ENCODE data around the gene ASCC3. TPM values are rescaled to one million over a fixed set of nuclear protein-coding genes. Genes with fewer than 3 reads are reported as not detected.

The ASCC3 gene
- total RNA-seq, 1 donor from 2014 or later, result 12.7 TPM

DNA sequence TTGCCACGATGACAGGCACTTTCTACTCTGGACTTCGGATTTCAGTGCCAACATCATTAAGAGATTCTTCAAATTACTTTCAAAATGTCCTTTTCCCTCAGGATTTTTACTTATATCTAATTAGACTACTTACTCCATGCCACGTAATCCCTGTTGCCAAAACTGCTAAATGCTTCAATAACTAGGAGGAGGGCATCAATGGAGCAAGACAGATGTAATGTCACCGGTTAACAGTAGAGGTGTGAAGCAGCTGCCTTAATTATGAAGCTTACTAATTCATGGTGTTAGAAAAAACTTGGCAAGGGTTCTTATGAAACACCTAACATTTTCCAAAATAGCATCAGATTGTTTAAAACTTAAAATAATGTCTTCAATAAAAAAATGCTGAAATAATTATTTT lies 305.2 kb downstream of the ASCC3 start:
- TF ChIP-seq, protein P1, sequence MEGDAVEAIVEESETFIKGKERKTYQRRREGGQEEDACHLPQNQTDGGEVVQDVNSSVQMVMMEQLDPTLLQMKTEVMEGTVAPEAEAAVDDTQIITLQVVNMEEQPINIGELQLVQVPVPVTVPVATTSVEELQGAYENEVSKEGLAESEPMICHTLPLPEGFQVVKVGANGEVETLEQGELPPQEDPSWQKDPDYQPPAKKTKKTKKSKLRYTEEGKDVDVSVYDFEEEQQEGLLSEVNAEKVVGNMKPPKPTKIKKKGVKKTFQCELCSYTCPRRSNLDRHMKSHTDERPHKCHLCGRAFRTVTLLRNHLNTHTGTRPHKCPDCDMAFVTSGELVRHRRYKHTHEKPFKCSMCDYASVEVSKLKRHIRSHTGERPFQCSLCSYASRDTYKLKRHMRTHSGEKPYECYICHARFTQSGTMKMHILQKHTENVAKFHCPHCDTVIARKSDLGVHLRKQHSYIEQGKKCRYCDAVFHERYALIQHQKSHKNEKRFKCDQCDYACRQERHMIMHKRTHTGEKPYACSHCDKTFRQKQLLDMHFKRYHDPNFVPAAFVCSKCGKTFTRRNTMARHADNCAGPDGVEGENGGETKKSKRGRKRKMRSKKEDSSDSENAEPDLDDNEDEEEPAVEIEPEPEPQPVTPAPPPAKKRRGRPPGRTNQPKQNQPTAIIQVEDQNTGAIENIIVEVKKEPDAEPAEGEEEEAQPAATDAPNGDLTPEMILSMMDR (IDR thresholded peaks at IDR 0.05), result no peak
- intact Hi-C loops (cut with DNase I), result no loop called here
- no peak for DNase-seq (ENCODE audit: low spot score in 2 of 2)
- Histone ChIP-seq H3K9me3 (peaks cover 0 to 7% of the 10 kb centered on the region in 2 donors), H3K4me3 (no peak overlapping the region), H3K27me3 (no peaks in the 10 kb centered on the region), H3K4me1 (no peaks in the 10 kb centered on the region), H3K27ac (no peak overlapping the region), H3K36me3 (peaks cover 2 to 5% of the 10 kb centered on the region in 2 donors)

- H3K4me3 ChIP-seq, result no peak overlapping the region
- peaks cover 2 to 5% of the 10 kb centered on the region in 2 donors for H3K36me3 ChIP-seq
- H3K27me3 ChIP-seq, result no peaks in the 10 kb centered on the region
- intact Hi-C loops (cut with DNase I), result no loop called here
- H3K27ac ChIP-seq, result no peak overlapping the region
- H3K4me1 ChIP-seq, result no peaks in the 10 kb centered on the region
- peaks cover 0 to 6% of the 10 kb centered on the region in 2 donors for H3K9me3 ChIP-seq
- DNase-seq (ENCODE audit: low spot score in 2 of 2), result no peak
- TF ChIP-seq, protein P1 (IDR thresholded peaks at IDR 0.05), result no peak
Observed at GRCh38 chr6:100574836-100575235, 306.3 kb downstream of the ASCC3 start.

- Histone ChIP-seq H3K4me1 (no peaks in the 10 kb centered on the region), H3K36me3 (peaks cover 2 to 5% of the 10 kb centered on the region in 2 donors), H3K27ac (no peak overlapping the region), H3K27me3 (no peaks in the 10 kb centered on the region), H3K9me3 (no peaks in the 10 kb centered on the region), H3K4me3 (no peak overlapping the region)
- TF ChIP-seq, protein P1 (IDR thresholded peaks at IDR 0.05), result peak in 1 of 3 experiments; percentile 15
- intact Hi-C loops (cut with DNase I), result no loop called here
- DNase-seq (ENCODE audit: low spot score in 2 of 2), result no peak
Observed at GRCh38 chr6:100573166-100573565, 308.0 kb downstream of the ASCC3 start.

DNA sequence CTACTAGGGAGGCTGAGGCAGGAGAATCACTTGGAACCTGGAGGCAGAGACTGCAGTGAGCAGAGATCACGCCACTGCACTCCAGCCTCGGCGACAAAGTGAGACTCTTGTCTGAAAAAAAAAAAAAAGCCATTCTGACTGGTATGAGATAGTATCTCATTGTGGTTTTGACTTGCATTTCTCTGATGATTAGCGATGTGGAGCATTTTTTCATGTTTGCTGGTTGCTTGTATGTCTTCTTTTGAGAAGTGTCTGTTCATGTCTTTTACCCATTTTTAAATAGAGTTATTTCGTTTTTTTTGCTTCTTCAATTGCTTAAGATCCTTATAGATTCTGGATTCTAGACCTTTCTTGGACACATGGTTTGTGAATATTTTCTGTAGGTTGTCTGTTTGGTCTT lies 312.9 kb downstream of the ASCC3 start:
- TF ChIP-seq, protein P1 (IDR thresholded peaks at IDR 0.05), result no peak
- intact Hi-C loops (cut with DNase I), result no loop called here
- DNase-seq (ENCODE audit: low spot score in 2 of 2), result no peak
- peaks cover 2 to 5% of the 10 kb centered on the region in 2 donors for H3K36me3 ChIP-seq
- H3K4me1 ChIP-seq, result no peaks in the 10 kb centered on the region
- no peak overlapping the region for H3K27ac ChIP-seq
- no peaks in the 10 kb centered on the region for H3K27me3 ChIP-seq
- no peaks in the 10 kb centered on the region for H3K9me3 ChIP-seq
- no peak overlapping the region for H3K4me3 ChIP-seq

- no peaks in the 10 kb centered on the region for H3K9me3 ChIP-seq
- DNase-seq (ENCODE audit: low spot score in 2 of 2), result no peak
- TF ChIP-seq, protein P1 (IDR thresholded peaks at IDR 0.05), result no peak
- H3K4me1 ChIP-seq, result no peaks in the 10 kb centered on the region
- H3K27ac ChIP-seq, result no peak overlapping the region
- H3K36me3 ChIP-seq, result peaks cover 2% of the 10 kb centered on the region in 2 donors
- intact Hi-C loops (cut with DNase I), result no loop called here
- no peak overlapping the region for H3K4me3 ChIP-seq
- H3K27me3 ChIP-seq, result no peaks in the 10 kb centered on the region
Observed at GRCh38 chr6:100566563-100566962, 314.6 kb downstream of the ASCC3 start.

All from ascending aorta (tissue), 2 donors.